ENCODE results near the gene GRB14.

- no peak for TF ChIP-seq CTCF (IDR thresholded peaks at IDR 0.05)
- no peak for TF ChIP-seq EZH2 (IDR thresholded peaks at IDR 0.05)
- TF ChIP-seq EZH2phosphoT487 (IDR thresholded peaks at IDR 0.05) = no peak
Observed at GRCh38 chr2:164644036-164644700, 22.9 kb upstream of the GRB14 start.
